ENCODE results near the gene EHMT1.

EHMT1 gene

DNA sequence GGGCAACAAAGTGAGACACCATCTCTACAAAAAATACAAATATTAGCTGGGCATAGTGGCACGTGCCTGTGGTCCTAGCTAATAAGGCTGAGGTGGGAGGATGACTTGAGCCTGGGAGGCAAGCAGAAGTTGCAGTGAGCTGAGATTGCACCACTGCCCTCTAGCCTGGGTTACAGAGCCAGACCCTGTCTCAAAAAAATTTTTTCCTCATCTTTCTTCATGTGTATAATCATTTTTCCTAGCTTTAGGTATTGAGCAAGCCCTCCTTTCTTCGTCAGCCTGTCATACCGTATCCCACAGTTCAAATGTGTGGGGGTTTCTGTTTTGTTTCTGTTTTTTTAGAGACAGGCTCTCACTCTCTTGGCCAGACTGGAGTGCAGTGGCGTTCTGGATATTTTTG lies 41.3 kb downstream of the EHMT1 start:
- TF ChIP-seq, protein P1, sequence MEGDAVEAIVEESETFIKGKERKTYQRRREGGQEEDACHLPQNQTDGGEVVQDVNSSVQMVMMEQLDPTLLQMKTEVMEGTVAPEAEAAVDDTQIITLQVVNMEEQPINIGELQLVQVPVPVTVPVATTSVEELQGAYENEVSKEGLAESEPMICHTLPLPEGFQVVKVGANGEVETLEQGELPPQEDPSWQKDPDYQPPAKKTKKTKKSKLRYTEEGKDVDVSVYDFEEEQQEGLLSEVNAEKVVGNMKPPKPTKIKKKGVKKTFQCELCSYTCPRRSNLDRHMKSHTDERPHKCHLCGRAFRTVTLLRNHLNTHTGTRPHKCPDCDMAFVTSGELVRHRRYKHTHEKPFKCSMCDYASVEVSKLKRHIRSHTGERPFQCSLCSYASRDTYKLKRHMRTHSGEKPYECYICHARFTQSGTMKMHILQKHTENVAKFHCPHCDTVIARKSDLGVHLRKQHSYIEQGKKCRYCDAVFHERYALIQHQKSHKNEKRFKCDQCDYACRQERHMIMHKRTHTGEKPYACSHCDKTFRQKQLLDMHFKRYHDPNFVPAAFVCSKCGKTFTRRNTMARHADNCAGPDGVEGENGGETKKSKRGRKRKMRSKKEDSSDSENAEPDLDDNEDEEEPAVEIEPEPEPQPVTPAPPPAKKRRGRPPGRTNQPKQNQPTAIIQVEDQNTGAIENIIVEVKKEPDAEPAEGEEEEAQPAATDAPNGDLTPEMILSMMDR (IDR thresholded peaks at IDR 0.05; ENCODE audit: low read depth, low read length) = no peak
- DNase-seq (ENCODE audit: extremely low read depth, low read depth) = no peak

DNA sequence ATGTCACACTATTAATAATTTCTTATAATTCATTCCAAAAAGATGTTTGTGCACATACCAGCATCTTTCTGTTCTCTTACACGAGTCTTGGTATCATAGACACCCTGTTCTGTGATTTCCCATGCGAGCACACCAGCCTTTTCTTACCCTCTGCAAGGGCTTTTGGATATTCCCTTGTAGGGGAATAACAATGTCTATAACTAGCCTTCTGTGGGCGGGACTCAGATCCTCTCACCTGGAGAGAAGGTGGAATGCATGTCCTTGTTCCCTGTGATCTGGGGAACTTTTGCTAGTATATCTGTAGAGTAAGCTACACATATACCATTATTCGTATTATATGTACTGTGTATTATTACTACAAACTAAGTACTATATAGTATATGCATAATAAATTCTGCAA lies 44.8 kb downstream of the EHMT1 start:
- DNase-seq (ENCODE audit: extremely low read depth, low read depth) = no peak
- TF ChIP-seq, protein P1 (IDR thresholded peaks at IDR 0.05; ENCODE audit: low read depth, low read length) = no peak

DNA sequence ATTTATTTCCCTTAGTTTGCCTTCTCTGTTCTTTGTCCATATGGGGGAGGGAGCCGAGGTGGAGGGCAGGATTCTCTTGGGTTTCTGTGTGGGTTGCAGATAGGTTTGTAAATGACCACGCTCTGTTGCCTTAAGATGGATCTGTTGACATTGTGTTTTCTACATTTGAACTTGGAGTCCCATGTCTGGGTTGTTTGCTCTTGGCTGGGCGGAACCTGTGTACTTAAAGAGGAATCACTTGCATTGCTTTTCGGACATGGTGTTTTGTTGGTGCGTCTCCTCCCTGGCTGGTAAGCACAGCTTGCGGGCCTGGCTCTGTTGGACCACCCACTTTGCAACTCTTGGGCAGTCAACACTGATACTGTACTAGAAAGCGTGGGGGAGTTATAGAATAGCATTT lies 45.9 kb downstream of the EHMT1 start:
- DNase-seq (ENCODE audit: extremely low read depth, low read depth) = no peak
- TF ChIP-seq, protein P1 (IDR thresholded peaks at IDR 0.05; ENCODE audit: low read depth, low read length) = no peak

DNA sequence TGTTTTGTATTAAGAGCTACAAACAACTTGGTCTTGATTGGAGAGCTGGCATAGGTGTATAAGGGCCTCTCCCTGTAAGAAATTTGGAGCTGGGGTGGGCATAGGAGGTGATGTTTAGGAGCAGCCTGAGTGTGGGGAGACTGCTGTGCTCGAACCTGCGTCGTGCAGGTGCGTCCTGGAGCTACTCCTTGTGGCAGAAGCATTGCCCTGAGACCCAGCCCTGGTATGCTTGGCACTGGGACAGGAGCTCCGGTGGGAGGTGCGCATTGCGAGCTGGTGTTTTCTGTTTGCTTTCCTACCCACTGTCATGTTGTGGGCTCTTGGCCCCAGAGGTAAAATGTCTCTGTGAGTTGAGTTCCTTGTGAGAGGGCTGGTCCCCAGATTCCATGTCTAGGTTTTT lies 46.4 kb downstream of the EHMT1 start:
- TF ChIP-seq, protein P1 (IDR thresholded peaks at IDR 0.05; ENCODE audit: low read depth, low read length) = no peak
- no peak for DNase-seq (ENCODE audit: extremely low read depth, low read depth)

DNA sequence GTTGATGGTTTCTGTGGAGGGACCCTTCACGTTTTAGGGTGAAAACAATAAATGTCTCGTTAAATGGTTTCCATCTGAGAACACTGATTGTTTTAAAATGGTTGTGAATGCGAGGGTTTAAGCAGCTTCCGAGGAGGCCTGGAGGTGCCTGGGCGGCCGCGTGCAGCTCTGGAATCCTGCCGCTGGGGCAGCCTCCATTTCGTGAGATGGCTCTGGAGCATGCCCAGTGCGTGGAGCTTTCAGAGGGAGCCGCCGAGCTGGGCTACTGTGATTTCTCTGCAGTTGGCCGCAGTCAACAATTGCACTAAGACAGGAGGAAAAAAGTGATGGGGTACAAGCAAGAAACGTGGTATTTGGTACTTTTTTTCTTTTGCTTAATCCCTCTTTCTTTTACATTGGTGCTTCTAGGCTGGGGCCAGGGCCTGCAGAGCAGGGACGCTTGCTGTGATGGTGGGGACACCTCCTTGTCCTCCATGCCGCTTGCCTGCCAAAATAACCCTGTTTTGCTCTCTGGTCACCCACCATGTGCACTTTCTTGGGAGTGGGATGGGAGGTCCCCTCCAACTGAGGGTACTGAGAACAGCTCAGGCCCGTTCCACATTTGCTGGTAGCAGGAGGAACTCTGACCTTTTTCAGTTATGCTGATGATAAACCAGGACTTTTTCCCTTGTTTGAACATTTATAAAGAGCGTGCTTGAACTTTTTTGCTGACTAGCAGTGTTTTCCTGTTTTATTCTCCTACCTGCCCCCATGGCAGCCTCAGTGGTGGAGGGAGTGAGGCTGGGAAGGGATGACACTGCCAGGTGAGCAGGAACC lies 47.1 kb downstream of the EHMT1 start:
- TF ChIP-seq, protein P1 (IDR thresholded peaks at IDR 0.05; ENCODE audit: low read depth, low read length) = peak; percentile 29
- no peak for DNase-seq (ENCODE audit: extremely low read depth, low read depth)

DNA sequence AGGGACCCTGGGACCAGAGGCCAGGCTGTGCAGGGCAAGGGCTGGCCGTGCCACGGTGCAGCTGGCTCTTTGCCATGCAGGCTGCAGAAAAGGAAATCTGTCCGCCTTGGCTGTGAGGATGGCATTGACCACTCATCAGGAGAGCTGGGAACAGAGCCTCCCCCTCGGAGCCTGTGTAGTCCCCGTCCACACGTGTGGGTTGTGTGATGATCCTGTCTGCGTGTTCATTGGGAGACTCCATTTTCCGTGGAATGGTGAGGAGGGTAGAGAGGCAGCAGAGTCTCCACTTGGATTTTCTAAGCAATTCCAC lies 47.7 kb downstream of the EHMT1 start:
- DNase-seq (ENCODE audit: extremely low read depth, low read depth) = no peak

DNA sequence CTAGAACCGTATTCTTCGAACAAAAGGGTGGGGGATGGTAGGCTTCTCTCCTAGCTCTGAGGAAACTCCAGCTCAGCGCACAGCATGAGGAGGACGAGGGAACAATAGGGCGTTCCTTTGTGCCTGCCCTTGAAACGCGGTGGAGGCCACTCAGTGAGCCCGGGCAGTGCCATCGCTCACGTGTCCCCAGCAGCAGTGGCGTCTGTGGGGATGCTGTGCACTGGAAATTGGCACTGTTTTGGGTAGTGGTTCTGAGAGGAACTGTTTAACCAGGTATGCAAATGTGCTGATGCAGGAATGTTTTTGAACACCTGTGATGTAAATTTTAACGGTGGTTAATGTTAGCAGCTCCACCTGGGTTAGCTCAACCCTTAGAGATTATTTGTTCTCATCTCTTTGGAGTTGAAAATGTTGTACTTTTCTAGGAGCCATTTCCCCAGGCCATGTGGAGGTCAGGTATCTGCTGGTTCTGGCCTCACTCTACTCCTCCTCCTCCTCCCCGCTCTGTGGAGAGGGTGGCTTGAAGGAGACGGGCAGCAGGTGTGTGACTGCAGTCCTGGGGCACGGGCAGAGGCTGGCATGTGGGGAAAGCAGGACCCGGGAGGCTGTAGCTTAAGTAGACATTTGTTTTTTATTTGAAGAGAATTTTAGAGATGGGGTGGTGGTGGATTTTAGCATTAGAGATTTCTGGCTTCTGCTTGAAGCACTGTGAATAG lies 48.3 kb downstream of the EHMT1 start:
- TF ChIP-seq, protein P1 (IDR thresholded peaks at IDR 0.05; ENCODE audit: low read depth, low read length) = no peak
- DNase-seq (ENCODE audit: extremely low read depth, low read depth) = no peak

More for the DNA sequence above, 47.7 kb downstream of the EHMT1 start:
- TF ChIP-seq, protein P1 (IDR thresholded peaks at IDR 0.05; ENCODE audit: low read depth, low read length) = no peak
